ENCODE data around the gene PDZD2.

PDZD2 gene

GRCh38 chr5:32044939-32045338 is 406.0 kb downstream of the PDZD2 start:
- DNase-seq (ENCODE audit: low read depth), result no peak
- H3K4me3 ChIP-seq (ENCODE audit: low read depth, low read length), result no peak overlapping the region
- TF ChIP-seq CTCF (IDR thresholded peaks at IDR 0.05; ENCODE audit: control insufficient read depth, extremely low read depth, insufficient read depth), result no peak

- DNase-seq (ENCODE audit: low read depth), result no peak
Observed at GRCh38 chr5:32047056-32047455, 408.1 kb downstream of the PDZD2 start.

GRCh38 chr5:32051796-32052195 is 412.9 kb downstream of the PDZD2 start:
- no peak for TF ChIP-seq CTCF (IDR thresholded peaks at IDR 0.05; ENCODE audit: control insufficient read depth, extremely low read depth, insufficient read depth)
- DNase-seq (ENCODE audit: low read depth), result no peak
- no peak overlapping the region for H3K4me3 ChIP-seq (ENCODE audit: low read depth, low read length)

More at GRCh38 chr5:32047056-32047455, 408.1 kb downstream of the PDZD2 start:
- no peak for TF ChIP-seq CTCF (IDR thresholded peaks at IDR 0.05; ENCODE audit: control insufficient read depth, extremely low read depth, insufficient read depth)
- no peak overlapping the region for H3K4me3 ChIP-seq (ENCODE audit: low read depth, low read length)

DNA sequence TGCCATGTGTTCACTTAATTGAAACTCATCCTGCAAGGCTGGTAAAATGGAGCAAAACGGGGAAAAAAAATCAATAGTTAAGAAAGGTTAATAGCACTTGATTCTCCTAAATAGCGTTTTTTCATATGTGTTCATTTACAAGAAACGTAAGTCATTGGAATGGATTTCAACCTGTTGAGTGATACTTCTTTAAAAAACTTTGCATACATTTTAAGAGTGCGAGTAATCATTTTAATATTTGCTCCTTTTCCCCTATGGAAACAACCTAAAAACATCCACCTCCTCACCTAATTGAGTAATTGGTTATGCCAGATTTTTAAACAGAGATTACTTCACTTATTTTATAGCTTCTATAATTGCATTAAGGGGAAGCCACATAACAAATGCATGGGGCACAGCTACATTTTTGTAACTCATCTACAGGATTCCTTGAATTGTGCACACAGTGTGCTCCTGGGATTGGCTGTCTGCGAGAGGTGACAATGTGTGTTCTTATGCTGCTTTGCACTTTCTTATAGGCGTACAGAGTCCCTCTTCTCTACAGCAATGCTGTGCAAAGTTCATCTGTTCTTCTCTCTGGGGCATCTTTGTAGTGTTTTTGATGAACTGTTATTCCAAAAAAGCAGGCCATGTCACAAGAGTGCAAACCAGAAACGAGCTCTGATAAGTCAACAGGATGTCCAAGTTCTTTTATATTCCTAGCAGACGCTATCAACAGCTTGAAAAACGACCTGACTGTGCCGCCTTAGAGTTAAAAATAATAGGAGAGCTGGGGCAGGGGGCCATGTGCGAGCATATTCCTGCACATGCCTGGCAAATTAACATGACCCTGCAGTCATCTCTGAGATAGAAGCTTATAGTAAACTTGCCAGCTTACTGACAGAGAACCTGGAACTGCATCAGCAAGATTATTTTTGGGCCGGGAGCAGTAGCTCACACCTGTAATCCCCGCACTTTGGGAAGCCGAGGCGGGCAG is 417.2 kb downstream of the PDZD2 start:
- no peak for TF ChIP-seq CTCF (IDR thresholded peaks at IDR 0.05; ENCODE audit: control insufficient read depth, extremely low read depth, insufficient read depth)
- no peak overlapping the region for H3K4me3 ChIP-seq (ENCODE audit: low read depth, low read length)
- no peak for DNase-seq (ENCODE audit: low read depth)

GRCh38 chr5:32057187-32058096 is 418.5 kb downstream of the PDZD2 start:
- DNase-seq (ENCODE audit: low read depth), result peak; percentile 28
- peak; percentile 33 for TF ChIP-seq CTCF (IDR thresholded peaks at IDR 0.05; ENCODE audit: control insufficient read depth, extremely low read depth, insufficient read depth)
- H3K4me3 ChIP-seq (ENCODE audit: low read depth, low read length), result no peak overlapping the region

- no peak for DNase-seq (ENCODE audit: low read depth)
- no peak overlapping the region for H3K4me3 ChIP-seq (ENCODE audit: low read depth, low read length)
- no peak for TF ChIP-seq CTCF (IDR thresholded peaks at IDR 0.05; ENCODE audit: control insufficient read depth, extremely low read depth, insufficient read depth)
Observed at GRCh38 chr5:32058101-32058500, 419.2 kb downstream of the PDZD2 start.
